Smooth muscle cell (in vitro differentiated cells): ENCODE results near the gene NIT2. TPM values are rescaled to one million over a fixed set of nuclear protein-coding genes. Genes with fewer than 3 reads are reported as not detected.
"Not testable (repeated sequence)": the region's sequence is repeated elsewhere in the genome, so short reads cannot be mapped to it uniquely, and the experiment has no call there.

Experiments used
- DNase-seq: peaks from one replicate; lab custom pipeline; 2025; ENCODE audit not compliant: unreplicated experiment; lab: John Stamatoyannopoulos, UW
- H2AFZ ChIP-seq: fragments of 200-600 bp; sonication (generic); 2 replicates; pipeline ENCODE4 v1.6.0; 2016; ENCODE audit warnings: antibody characterized with exemption, low read depth, mild to moderate bottlenecking
- H3F3A ChIP-seq: fragments of 200-600 bp; sonication (generic); 2 replicates; pipeline ENCODE4 v1.6.0; 2017; ENCODE audit warnings: antibody characterized with exemption, low read depth
- H3K27ac ChIP-seq: fragments of 200-600 bp; sonication (generic); 2 replicates; pipeline ENCODE4 v1.5.1; 2016; ENCODE audit warnings: low read depth, mild to moderate bottlenecking
- H3K27me3 ChIP-seq: fragments of 200-600 bp; sonication (generic); 2 replicates; pipeline ENCODE4 v1.6.1; 2016; ENCODE audit warnings: low read depth, mild to moderate bottlenecking
- H3K36me3 ChIP-seq: fragments of 200-600 bp; sonication (generic); 2 replicates; pipeline ENCODE4 v1.5.1; 2016; ENCODE audit warnings: low read depth
- H3K4me1 ChIP-seq: fragments of 200-600 bp; sonication (generic); 2 replicates; pipeline ENCODE4 v1.5.1; 2016; ENCODE audit warnings: low read depth
- H3K4me2 ChIP-seq: fragments of 200-600 bp; sonication (generic); 2 replicates; pipeline ENCODE4 v1.6.0; 2016; ENCODE audit warnings: mild to moderate bottlenecking
- H3K4me3 ChIP-seq: fragments of 200-600 bp; sonication (generic); 2 replicates; pipeline ENCODE4 v1.5.1; 2016; ENCODE audit warnings: mild to moderate bottlenecking
- H3K79me2 ChIP-seq: fragments of 200-600 bp; sonication (generic); 2 replicates; pipeline ENCODE4 v1.6.0; 2016; ENCODE audit warnings: low read depth, mild to moderate bottlenecking
- H3K9ac ChIP-seq: fragments of 200-600 bp; sonication (generic); 2 replicates; pipeline ENCODE4 v1.6.0; 2016; ENCODE audit warnings: low read depth
- H3K9me3 ChIP-seq: fragments of 200-600 bp; sonication (generic); replicated peaks from 2 replicates; pipeline ENCODE4 v1.5.1; 2016; ENCODE audit warnings: low read depth
- H4K20me1 ChIP-seq: fragments of 200-600 bp; sonication (generic); 2 replicates; pipeline ENCODE4 v1.6.0; 2016; ENCODE audit warnings: low read depth
- CTCF ChIP-seq: fragments of 200-600 bp; sonication (generic); IDR thresholded peaks from 2 replicates; pipeline ENCODE4 v1.5.1; 2017; ENCODE audit warnings: borderline replicate concordance, mild to moderate bottlenecking, antibody characterized with exemption; ENCODE audit not compliant: insufficient read depth, poor library complexity, severe bottlenecking
- WGBS: methylation state at CpG from one replicate; pipeline ENCODE4 v1.1.7; 2016; ENCODE audit warnings: low lambda C conversion rate; 5-methylcytosine and 5-hydroxymethylcytosine counted together
- polyA plus RNA-seq: library from polyadenylated mRNA; unstranded; fragments of >200 nt; fragmentation: Nextera tagmentation; extraction: Ambion mirVana; gene quantifications from 2 replicates; pipeline ENCODE4 v1.2.1, GENCODE V29; 2016
- total RNA-seq: library from RNA; depleted of rRNA; stranded (reverse); fragments of >200 nt; gene quantifications from 2 replicates; pipeline ENCODE4 v1.2.3, GENCODE V29; 2014

The NIT2 gene
- total and polyA plus RNA-seq, 2 experiments from 2014 or later: 16.5 to 46.5 TPM

DNA sequence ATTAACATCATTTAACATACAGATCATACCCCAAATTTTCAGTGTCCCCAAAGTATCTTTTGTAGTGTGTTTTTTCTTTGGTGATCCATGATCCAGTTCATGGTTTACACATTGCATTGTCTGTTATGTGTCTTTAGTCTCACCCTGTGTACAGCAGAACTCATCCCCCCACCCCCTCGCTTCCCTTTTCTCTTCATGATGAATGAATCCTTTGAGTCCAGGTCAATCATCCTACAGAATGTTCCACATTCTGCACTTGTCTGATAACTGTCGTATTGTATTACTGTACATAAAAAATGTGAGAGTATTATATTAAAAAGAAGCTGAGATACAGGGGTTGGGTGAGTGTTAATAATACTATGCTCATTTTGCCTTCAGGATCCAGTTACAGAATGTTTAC, 14.6 kb upstream of the NIT2 start:
- Histone ChIP-seq H2AFZ (no peak overlapping the region), H3K27ac (no peak overlapping the region), H3K4me3 (no peak overlapping the region), H3K9me3 (no peaks in the 10 kb centered on the region), H4K20me1 (peaks cover 14% of the 10 kb centered on the region), H3K36me3 (peaks cover 16% of the 10 kb centered on the region), H3K9ac (no peak overlapping the region), H3K79me2 (no peaks in the 10 kb centered on the region), H3K4me1 (no peaks in the 10 kb centered on the region), H3K4me2 (no peak overlapping the region), H3F3A (no peaks in the 10 kb centered on the region), H3K27me3 (no peaks in the 10 kb centered on the region)
- WGBS: 95% methylated on average over 2 of the region's 2 CpGs
- TF ChIP-seq CTCF: no peak
- DNase-seq: no peak

- Histone ChIP-seq H4K20me1 (peaks cover 4% of the 10 kb centered on the region), H3K9ac (no peak overlapping the region), H2AFZ (no peak overlapping the region), H3K4me1 (no peaks in the 10 kb centered on the region), H3F3A (no peaks in the 10 kb centered on the region), H3K4me2 (no peak overlapping the region), H3K27me3 (no peaks in the 10 kb centered on the region), H3K4me3 (no peak overlapping the region), H3K27ac (no peak overlapping the region), H3K79me2 (no peaks in the 10 kb centered on the region), H3K36me3 (peaks cover 21% of the 10 kb centered on the region), H3K9me3 (peaks cover 8% of the 10 kb centered on the region)
- DNase-seq: no peak
- no peak for TF ChIP-seq CTCF
These were observed 10.5 kb upstream of the NIT2 start for GRCh38 chr3:100324044-100324443.

GRCh38 chr3:100325827-100326226, 8.7 kb upstream of the NIT2 start:
- H3K4me2 ChIP-seq: no peak overlapping the region
- no peaks in the 10 kb centered on the region for H3K4me1 ChIP-seq
- H3K36me3 ChIP-seq: peaks cover 16% of the 10 kb centered on the region
- H3K9ac ChIP-seq: no peak overlapping the region
- no peaks in the 10 kb centered on the region for H3K27me3 ChIP-seq
- H2AFZ ChIP-seq: no peak overlapping the region
- TF ChIP-seq CTCF: no peak
- no peaks in the 10 kb centered on the region for H3F3A ChIP-seq
- peaks cover 8% of the 10 kb centered on the region for H3K9me3 ChIP-seq
- no peak for DNase-seq
- H3K4me3 ChIP-seq: no peak overlapping the region
- no peaks in the 10 kb centered on the region for H3K79me2 ChIP-seq
- no peaks in the 10 kb centered on the region for H4K20me1 ChIP-seq
- no peak overlapping the region for H3K27ac ChIP-seq

DNA sequence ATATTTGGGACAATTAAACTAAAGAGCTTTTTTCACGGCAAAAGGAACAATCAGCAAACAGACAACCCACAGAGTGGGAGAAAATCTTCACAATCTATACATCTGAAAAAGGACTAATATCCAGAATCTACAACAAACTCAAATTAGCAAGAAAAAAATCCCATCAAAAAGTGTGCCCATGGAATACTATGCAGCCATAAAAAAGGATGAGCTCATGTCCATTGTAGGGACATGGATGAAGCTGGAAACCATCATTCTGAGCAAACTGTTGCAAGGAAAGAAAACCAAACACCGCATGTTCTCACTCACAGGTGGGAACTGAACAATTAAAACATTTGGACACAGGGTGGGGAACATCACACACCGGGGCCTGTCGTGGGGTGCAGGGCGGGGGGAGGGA, 7.2 kb upstream of the NIT2 start:
- WGBS: 96% methylated on average over 5 of the region's 5 CpGs
- H3K4me1 ChIP-seq: not testable (repeated sequence)

More for the DNA sequence above, 7.2 kb upstream of the NIT2 start:
- not testable (repeated sequence) for H3K27me3 ChIP-seq, H4K20me1 ChIP-seq, H3K79me2 ChIP-seq, H3K27ac ChIP-seq, H3K4me2 ChIP-seq, H2AFZ ChIP-seq, H3K9me3 ChIP-seq, H3K4me3 ChIP-seq, H3F3A ChIP-seq, DNase-seq, H3K9ac ChIP-seq
- H3K36me3 ChIP-seq: peaks cover 16% of the 10 kb centered on the region
